Type B pancreatic cell (in vitro differentiated cells): ENCODE data around the gene POGZ. TPM values are rescaled to one million over a fixed set of nuclear protein-coding genes. Genes with fewer than 3 reads are reported as not detected.

Experiments
- DNase-seq: peaks from one replicate; pipeline ENCODE4 v3.0.0; 2021; ENCODE audit warnings: mixed read lengths; ENCODE audit not compliant: unreplicated experiment; ENCODE audit errors: extremely low spot score
- H3K27ac Mint-ChIP-seq: 2 replicates; pipeline ENCODE4 v1.8.0; 2021; ENCODE audit warnings: mild to moderate bottlenecking, mixed read lengths
- H3K27me3 Mint-ChIP-seq: 2 replicates; pipeline ENCODE4 v1.8.0; 2021; ENCODE audit warnings: mixed read lengths
- H3K36me3 Mint-ChIP-seq: 2 replicates; pipeline ENCODE4 v1.8.0; 2021; ENCODE audit warnings: mixed read lengths
- H3K4me1 Mint-ChIP-seq: one replicate; pipeline ENCODE4 v1.8.0; 2021; ENCODE audit warnings: mixed read lengths; ENCODE audit not compliant: unreplicated experiment
- H3K4me3 Mint-ChIP-seq: 2 replicates; pipeline ENCODE4 v1.8.0; 2021; ENCODE audit warnings: mild to moderate bottlenecking, mixed read lengths
- H3K9me3 Mint-ChIP-seq: 2 replicates; pipeline ENCODE4 v1.8.0; 2021; ENCODE audit warnings: mixed read lengths
- total RNA-seq: library from RNA; stranded (reverse); gene quantifications from 2 replicates; pipeline ENCODE4 v1.2.1, GENCODE V29; 2021; ENCODE audit warnings: low replicate concordance
- TF ChIP-seq, protein P1 (sequence below): fragments of 200-600 bp; sonication (generic); conservative IDR thresholded peaks from 2 replicates; pipeline ENCODE4 v1.5.0; 2021; ENCODE audit warnings: antibody characterized with exemption, mild to moderate bottlenecking

Gene POGZ
- total RNA-seq, 1 donor from 2014 or later, result 126 TPM

- Mint-ChIP-seq H3K9me3 (peaks cover 11% of the 10 kb centered on the region), H3K4me1 (no peaks in the 10 kb centered on the region), H3K4me3 (no peak overlapping the region), H3K27me3 (no peaks in the 10 kb centered on the region), H3K36me3 (peaks cover 7% of the 10 kb centered on the region), H3K27ac (no peak overlapping the region)
- no peak for DNase-seq
- TF ChIP-seq, protein P1, sequence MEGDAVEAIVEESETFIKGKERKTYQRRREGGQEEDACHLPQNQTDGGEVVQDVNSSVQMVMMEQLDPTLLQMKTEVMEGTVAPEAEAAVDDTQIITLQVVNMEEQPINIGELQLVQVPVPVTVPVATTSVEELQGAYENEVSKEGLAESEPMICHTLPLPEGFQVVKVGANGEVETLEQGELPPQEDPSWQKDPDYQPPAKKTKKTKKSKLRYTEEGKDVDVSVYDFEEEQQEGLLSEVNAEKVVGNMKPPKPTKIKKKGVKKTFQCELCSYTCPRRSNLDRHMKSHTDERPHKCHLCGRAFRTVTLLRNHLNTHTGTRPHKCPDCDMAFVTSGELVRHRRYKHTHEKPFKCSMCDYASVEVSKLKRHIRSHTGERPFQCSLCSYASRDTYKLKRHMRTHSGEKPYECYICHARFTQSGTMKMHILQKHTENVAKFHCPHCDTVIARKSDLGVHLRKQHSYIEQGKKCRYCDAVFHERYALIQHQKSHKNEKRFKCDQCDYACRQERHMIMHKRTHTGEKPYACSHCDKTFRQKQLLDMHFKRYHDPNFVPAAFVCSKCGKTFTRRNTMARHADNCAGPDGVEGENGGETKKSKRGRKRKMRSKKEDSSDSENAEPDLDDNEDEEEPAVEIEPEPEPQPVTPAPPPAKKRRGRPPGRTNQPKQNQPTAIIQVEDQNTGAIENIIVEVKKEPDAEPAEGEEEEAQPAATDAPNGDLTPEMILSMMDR, result no peak
These were observed 94.3 kb downstream of the POGZ start for GRCh38 chr1:151364996-151365395.

DNA sequence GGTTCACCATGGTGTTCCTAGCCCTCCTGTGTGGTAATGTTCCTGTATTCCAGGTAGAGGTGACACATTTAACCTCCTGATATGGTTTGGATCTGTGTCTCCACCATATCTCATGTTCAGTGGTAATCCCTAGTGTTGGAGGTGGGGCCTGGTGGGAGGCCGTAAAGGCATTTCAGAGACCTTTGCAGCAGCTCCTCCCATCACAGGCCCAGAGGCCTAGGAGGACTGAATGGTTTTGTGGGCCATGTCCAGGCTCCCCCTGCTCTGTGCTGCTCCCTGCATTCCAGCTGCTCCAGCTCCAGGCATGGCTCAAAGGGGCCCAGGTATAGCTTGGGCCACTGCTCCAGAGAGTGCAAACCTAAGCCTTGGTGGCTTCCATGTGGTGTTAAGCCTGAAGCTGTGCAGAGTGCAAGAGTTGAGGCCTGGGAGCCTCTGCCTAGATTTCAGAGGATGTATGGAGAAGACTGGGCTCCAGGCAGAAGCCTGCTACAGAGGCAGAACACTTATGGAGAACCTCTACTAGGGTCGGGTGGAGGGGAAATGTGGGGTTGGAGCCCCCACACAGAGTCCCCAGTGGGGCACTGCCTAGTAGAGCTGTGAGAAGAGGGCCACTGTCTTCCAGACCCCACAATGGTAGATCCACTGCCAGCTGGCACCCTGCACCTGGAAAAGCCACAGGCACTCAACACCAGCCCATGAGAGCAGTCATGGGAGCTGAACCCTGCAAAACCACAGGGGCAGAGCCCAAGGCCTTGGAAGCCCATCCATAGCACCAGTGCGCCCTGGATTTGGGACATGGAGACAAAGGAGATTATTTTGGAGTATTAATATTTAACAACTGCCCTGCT is 96.8 kb downstream of the POGZ start:
- Mint-ChIP-seq H3K4me3 (no peak overlapping the region), H3K27ac (no peak overlapping the region), H3K27me3 (no peaks in the 10 kb centered on the region), H3K9me3 (peaks cover 11% of the 10 kb centered on the region), H3K36me3 (peaks cover 7% of the 10 kb centered on the region), H3K4me1 (no peaks in the 10 kb centered on the region)
- TF ChIP-seq, protein P1, result no peak
- DNase-seq, result no peak

DNA sequence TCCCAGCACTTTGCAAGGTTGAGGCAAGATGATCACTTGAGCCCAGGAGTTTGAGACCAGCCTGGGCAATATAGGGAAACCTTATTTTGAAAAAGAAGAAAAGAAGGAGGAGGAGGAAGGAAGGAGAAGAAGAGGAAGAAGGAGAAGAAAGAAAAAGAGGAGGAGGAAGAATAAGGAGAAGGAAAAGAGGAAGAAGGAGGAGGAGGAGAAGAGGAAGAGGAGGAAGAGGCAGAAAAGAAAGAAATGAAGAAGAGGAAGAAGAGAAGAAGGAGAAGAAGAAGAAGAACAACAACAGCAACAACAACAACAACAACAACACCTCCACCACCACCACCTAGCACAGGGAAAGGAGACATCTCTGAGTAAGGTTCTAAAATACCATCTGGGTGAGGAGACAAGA is 97.4 kb downstream of the POGZ start:
- TF ChIP-seq, protein P1, result no peak

GRCh38 chr1:151356696-151357095 is 102.6 kb downstream of the POGZ start:
- no peak for DNase-seq
- H3K4me1 Mint-ChIP-seq, result no peaks in the 10 kb centered on the region
- H3K9me3 Mint-ChIP-seq, result peaks cover 7% of the 10 kb centered on the region
- H3K27ac Mint-ChIP-seq, result no peak overlapping the region
- H3K27me3 Mint-ChIP-seq, result no peaks in the 10 kb centered on the region
- H3K36me3 Mint-ChIP-seq, result no peaks in the 10 kb centered on the region
- TF ChIP-seq, protein P1, result no peak
- no peak overlapping the region for H3K4me3 Mint-ChIP-seq

More for the DNA sequence above, 97.4 kb downstream of the POGZ start:
- H3K4me3 Mint-ChIP-seq, result no peak overlapping the region
- peaks cover 11% of the 10 kb centered on the region for H3K9me3 Mint-ChIP-seq
- H3K27me3 Mint-ChIP-seq, result no peaks in the 10 kb centered on the region
- peaks cover 7% of the 10 kb centered on the region for H3K36me3 Mint-ChIP-seq
- H3K4me1 Mint-ChIP-seq, result no peaks in the 10 kb centered on the region
- H3K27ac Mint-ChIP-seq, result no peak overlapping the region
- no peak for DNase-seq

Other genes starting within 250 kb of the POGZ start
- 146 and 170 TPM in 2 replicates for gene PSMD4, start 204.8 kb downstream of the POGZ start, total RNA-seq
- gene ZNF687, start 177.2 kb downstream of the POGZ start, total RNA-seq, result 29.6 and 31.7 TPM in 2 replicates
- gene PI4KB, start 132.1 kb downstream of the POGZ start, total RNA-seq, result 59.6 and 60.7 TPM in 2 replicates
- gene RFX5, start 112.2 kb downstream of the POGZ start, total RNA-seq, result 27.3 and 66.5 TPM in 2 replicates
- gene SELENBP1, start 86.8 kb downstream of the POGZ start, total RNA-seq, result 20.5 and 39.2 TPM in 2 replicates
- gene PSMB4, start 59.9 kb downstream of the POGZ start, total RNA-seq, result 241 and 243 TPM in 2 replicates
- gene CGN, start 51.9 kb upstream of the POGZ start, total RNA-seq, result 29.0 and 52.8 TPM in 2 replicates
- 15.5 and 34.7 TPM in 2 replicates for gene TUFT1, start 80.8 kb upstream of the POGZ start, total RNA-seq
- gene SNX27, start 152.6 kb upstream of the POGZ start, total RNA-seq, result 33.1 and 40.7 TPM in 2 replicates